Measurements from ENCODE around the gene PSTPIP2.
A peak's percentile ranks its signal among the peaks of the same experiment; 100 is the strongest.
"Not testable (repeated sequence)": the region's sequence is repeated elsewhere in the genome, so short reads cannot be mapped to it uniquely, and the experiment has no call there.

Gene PSTPIP2, protein sequence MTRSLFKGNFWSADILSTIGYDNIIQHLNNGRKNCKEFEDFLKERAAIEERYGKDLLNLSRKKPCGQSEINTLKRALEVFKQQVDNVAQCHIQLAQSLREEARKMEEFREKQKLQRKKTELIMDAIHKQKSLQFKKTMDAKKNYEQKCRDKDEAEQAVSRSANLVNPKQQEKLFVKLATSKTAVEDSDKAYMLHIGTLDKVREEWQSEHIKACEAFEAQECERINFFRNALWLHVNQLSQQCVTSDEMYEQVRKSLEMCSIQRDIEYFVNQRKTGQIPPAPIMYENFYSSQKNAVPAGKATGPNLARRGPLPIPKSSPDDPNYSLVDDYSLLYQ

DNA sequence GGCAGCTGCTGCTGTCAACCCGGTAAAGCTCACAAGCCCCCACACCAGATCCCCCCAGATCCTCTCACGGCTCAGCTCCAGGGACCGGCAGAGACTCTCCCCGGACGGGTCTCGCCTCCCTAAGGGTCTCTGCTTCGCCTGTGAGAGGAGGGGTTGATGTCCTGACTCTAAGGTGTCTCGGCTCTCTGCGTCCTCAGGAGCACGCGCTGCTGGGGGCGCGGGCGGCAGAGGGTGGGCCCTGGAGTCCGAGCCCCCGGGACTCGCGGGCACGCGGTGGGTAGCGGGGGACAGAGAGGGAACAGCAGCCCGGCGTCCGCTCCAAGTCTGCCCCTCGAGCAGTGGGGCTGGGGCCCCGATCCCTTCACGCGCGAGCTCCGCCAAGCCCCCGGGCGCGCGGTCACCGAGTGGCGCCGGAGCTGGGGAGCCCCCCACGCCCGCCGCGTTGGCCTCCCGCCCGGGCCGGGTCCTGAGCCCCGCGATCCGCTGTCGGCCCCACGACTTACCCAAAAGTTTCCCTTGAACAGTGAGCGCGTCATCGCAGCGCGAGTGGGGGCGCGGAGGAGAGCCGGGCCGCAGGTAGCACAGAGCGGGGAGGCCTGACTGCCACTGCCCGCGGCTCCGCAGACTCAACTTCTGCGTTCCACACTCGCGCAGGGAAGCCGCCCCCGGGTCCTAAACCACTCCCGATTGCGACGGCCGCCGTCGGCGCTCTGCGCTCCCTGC is at the start of gene PSTPIP2:
TSS of gene PSTPIP2 (minus strand) at position 608 of the 723 bp plus-strand sequence. CDS start at position 536, 72 bp downstream.
- DNase-seq, result peak in 1 of 2 experiments; percentile 15

DNA sequence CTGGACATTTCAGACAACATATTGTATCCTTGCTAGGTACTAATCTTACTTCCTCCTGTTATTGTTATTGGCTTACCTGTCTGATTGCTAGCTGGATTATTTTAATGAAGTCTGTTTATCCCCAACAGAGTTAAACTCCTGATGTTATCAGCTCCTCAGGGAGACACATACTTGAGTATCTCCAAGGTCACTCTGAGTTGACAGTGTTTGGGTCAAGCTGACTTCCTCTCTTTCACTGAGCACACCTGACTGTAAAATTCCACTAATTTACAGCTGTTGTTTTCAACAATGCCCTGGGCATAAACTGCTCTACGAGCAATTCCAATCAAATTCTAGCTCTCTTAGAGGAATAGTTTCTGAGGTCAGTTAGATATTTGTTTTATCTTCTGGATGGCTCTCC is 41.7 kb upstream of the PSTPIP2 start:
- DNase-seq, result no peak

DNA sequence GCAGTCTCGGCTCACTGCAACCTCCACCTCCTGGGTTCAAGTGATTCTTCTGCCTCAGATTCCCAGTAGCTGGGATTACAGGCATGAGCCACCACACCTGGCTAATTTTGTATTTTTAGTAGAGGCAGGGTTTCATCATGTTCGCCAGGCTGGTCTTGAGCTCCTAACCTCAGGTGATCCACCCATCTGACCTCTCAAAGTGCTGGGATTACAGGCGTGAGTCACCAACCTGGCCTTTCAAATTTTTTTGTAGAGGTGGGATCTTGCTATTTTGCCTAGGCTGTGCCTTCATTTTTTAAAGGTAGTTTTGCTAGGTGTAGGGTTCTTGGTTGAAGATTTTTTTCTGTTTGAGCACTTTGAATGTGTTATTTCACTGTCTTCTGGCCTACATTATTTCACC is 38.3 kb upstream of the PSTPIP2 start:
- no peak for DNase-seq

DNA sequence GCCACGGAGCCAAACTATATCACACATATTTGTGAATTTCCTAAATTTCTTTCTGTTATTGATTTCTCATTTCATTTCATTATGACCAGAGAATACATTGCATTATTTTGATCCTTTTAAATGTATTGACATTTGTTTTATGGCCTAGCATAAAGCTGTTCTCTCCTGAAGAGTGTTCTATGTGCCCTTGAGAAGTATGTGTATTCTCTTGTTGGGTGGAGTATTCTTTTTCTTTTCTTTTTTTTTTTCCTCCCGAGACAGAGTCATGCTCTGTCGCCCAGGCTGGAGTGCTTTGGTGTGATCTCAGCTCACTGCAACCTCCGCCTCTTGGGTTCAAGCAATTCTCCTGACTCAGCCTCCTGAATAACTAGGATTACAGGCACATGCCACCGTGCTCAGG is 37.3 kb upstream of the PSTPIP2 start:
- DNase-seq, result no peak

DNA sequence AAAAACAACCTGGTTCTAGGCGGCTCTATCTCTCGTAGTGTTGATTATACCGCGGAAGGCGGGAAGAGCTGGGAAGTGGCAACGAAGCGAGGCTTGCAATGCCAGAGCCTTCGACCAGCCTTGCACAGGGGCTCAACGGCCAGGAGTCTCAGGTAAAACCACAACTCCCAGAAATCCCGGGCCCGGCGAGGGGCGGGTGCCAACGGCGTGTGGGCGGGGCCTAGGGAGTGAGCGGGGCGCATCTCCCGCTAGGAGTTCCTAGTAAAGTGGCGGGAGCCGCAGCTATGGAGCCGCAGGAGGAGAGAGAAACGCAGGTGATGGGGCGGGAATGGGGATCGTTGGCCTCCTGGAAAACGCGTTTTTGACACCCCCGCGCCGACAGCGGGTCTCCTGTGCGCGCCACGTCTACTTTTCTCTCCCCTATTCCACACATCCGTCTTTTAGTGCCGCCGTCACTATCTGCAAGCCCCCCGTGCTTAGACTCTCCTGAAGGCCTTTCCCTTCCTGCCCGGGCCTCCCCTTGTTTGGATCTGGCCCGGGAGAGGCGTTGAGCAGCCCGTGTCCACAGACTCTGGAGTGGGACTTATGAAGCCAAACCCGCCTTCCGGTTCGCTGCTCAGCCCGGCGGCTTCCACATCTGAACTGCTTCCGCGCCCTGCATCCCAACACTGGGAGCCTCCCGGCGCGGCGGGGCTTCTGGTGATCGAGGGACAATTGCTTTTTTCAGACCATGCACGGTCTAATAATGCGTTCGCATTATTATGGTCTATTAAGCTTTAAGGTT is 32.3 kb upstream of the PSTPIP2 start, which contains the start of gene HAUS1:
TSS of gene HAUS1 (plus strand) at position 258 of the 784 bp plus-strand sequence. CDS start at position 285, 27 bp downstream.
- peak; percentile 89 to 94 for DNase-seq

DNA sequence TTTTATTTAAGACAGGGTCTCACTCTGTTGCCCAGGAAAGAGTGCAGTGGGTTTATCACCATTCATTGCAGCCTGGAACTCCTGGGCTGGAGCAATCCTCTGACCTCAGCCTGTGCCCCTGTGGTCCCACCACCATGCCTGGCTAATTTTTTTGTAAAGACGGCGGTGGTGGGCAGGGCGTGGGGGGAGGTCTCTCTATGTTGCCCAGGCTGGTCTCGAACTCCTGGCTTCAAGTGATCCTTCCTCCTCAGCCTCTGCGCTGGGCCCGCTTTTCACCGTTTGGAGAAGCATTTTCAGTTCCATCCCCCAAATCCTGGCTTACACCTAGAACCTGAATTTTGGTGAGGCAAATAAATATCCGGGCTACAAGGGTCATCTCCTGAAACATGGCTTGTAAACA is 27.4 kb upstream of the PSTPIP2 start:
- DNase-seq, result no peak

DNA sequence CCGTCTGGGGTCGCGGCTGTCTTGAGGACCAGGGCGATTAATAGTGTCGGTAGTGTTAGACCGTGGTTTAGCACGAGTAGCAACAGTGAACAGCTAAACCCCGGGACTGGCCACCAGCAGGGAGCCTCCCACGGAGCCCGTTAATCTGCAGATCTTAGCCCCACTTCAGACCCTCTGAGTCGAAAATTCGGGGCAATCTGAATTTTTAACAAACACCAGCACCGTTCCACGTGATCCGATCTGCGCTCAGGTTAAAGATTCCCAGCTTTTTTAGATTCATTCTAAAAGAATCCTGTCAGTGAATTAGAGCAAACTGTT is 26.5 kb upstream of the PSTPIP2 start:
- no peak for DNase-seq

DNA sequence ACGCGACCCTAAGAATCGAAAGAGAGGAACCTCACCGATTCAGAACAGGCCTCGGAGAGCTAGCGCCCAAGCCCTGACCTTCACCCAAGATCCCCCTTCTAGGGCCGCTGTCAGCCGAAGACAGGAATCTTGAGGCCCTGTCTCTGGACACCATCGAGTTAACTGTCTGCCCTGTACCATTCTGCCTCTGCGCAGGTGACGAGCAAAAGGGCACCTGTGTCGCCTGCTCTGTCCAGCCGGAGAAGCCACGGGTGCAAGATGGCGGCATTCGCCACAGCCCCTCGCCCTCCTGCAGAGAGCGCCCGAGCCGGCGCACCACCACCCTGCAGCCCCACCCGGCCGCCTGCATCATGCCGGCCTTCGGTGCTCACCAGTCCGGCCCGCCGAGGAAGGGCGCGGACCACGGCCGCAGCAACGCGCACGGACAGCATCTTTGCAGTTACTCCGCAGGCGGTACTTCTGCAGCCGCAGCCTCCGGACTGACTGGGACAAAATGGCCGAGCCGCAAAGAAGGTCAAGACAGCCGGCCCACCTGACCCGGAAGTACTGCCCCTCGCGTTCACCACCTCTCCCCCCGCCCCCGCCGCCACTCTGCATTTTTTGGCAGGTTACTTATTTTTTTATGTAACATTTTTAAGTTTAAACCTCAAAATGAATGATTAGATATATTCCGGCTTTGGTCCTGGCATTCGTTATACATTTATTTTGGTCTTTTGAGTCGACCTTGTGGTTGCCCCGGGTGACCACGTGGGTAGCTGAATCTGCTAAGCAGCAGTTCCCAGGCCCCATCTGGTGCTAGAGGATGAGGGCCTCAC is 25.9 kb upstream of the PSTPIP2 start, which contains the start of gene ATP5F1A:
TSS of gene ATP5F1A (minus strand) at position 496 of the 815 bp plus-strand sequence. CDS start at position 431, 65 bp downstream.
- DNase-seq, result peak; percentile 67 to 79

DNA sequence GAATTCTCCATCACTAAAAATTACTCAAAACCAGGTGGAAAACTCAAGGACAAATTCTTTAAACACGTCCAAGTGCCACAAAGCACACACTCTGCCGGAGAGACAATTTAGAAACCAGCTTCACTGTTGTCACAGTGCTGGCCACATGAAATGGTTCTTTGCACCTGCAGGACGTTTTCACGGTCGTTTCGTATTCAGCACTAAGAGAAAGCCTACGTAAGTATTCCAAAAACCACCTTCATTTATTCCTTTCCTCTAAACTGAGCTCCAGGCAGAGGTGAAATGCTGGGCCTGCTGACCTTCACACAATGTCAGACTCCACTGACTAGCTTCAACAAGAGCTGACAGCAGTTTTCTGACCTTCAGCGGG is 25.4 kb upstream of the PSTPIP2 start:
- no peak for DNase-seq

DNA sequence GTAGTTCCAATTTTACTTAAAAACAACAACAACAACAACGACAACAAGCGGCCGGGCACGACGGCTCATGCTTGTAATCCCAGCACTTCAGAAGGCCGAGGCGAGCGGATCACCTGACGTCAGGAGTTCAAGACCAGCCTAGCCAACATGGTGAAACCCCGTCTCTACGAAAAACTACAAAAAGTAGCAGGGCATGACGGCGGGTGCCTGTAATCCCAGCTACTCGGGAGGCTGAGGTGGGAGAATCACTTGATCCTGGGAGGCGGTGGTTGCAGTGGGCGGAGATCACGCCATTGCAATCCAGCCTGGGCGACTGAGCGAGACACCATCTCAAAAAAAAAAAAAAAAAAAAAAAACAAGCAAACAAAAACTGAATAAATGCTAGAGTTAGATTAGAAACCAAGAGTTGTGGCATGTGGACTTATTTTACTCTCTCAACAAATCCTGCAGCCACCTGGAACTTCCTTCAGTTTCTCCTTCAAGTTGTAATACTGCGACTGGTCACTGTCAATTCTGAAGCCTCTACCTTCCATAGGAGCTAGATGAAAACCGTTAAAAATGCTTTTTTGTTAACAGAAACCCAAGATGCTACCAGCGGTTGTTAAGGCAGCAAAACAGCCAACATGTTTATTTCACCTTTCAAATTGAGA is 24.7 kb upstream of the PSTPIP2 start:
- DNase-seq, result no peak

DNA sequence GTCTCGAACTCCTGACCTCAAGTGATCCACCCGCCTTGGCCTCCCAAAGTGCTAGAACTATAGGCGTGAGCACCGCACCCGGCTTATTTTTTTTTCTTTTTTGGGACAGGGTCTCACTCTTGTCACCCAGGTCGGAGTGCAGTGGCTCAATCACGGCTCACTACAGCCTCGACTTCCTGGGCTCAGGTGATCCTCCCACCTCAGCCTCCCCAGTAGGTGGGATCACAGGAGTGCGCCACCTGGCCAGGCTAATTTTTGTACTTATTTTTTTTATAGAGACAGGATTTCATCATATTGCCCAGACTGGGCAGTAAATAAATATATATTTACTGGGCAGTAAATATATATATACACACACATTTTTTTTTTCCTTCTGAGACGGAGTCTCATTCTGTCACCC is 23.5 kb upstream of the PSTPIP2 start:
- DNase-seq, result no peak

DNA sequence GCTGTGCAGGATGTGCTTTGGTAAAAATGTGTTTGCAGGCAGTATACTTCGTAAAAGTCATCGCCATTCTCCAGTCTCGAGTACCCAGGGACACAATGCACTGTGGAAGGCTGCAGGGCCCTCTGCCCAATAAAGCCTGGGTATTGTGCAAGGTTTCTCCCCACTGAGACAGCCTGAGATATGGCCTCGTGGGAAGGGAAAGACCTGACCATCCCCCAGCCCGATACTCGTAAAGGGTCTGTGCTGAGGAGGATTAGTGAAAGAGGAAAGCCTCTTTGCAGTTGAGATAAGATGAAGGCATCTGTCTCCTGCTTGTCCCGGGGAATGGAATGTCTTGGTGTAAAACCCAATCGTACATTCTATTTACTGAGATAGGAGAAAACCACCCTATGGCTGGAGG is 16.4 kb upstream of the PSTPIP2 start:
- not testable (repeated sequence) for DNase-seq

DNA sequence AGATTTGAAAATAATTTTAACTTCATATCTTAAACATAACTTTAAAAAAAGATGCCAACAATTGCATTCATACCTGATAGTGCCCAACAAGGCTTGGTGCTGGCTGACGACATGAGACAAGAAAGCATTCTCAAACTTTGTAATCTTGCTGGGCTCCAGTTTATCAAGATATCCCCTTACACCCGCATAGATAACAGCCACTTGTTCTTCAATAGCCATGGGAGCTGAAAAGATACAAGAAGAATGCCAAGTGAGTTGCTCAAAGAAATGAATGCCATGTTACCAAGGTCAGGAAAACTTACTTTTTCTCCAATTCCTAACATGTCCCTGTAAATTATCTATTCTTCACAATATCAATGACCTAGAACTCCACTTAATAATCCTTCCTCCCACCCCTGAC is 12.4 kb upstream of the PSTPIP2 start:
- no peak for DNase-seq

DNA sequence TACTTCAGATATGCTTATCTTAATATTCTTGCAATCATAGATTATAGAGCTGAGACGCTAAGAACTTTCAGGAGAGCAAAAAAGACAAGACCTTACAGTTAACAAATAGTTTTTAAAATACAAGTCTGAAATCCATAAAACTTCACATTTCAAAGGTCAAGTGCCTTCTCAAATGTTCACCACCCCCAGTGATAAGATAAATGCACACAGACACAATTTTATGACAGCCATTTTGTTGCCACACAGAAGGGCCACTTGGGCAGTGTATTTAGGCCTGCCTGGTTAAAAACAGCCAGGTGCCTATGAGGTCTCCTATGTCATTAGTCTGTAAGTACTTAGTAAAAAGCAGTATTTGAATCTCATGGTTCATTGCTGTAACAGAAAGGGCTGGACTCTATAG is 8.1 kb upstream of the PSTPIP2 start:
- no peak for DNase-seq

DNA sequence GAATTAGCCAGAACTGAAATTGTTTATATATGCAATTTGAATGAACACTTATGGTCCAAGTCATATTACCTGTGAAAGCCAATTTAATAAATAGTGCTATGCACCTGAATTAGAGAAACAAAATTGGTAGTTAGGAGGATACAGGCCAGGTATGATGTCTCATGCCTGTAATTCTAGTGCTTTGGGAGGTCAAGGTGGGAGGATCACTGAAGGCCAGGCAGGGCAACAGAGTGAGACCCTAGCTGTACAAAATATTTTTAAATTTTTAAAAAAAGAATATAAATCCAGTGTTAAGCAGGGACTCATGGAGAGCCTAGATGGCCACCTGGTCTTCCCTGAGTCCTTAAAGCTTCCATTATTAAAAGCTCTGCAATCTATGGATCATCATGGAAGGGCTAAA is 7.3 kb upstream of the PSTPIP2 start:
- DNase-seq, result no peak

DNA sequence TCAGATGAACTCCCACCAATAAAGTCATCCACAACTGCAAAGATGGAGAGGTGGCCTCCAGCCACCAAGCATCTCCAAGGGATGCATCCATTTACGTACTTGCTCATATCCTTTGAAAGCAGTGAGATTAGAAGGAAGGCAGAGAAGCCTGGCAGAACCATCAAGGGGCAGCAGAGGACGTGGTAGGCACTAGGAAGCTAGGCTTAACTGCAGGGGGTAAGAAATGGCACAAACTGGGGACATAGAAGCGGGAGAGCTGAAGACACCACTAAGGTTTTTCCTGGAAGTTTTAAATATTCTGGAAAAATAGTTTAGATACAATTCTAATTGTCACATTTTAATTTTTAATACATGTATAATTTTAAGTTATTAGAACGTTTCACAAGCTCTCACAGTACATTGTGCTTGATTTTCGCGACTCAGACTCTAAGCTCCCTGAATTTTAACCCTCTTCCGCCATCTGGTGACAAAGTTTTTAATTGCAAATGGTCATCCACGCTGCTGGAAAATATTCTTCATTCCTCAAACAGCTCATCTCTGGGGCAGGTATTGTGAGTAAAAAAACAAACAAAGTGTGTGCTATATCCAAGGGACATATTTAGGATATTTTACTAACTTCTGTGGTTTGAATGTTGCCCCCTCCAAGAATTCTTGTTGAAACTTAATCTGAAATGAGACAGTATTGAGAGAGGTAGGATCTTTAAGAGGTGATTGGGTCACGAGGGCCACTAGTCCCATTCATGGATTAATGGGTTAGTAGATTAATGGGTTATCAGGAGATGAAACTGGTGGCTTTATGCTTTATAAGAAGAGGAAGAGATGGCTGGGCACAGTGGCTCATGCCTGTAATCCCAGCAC is 1.6 kb upstream of the PSTPIP2 start:
- peak; percentile 55 to 60 for DNase-seq

DNA sequence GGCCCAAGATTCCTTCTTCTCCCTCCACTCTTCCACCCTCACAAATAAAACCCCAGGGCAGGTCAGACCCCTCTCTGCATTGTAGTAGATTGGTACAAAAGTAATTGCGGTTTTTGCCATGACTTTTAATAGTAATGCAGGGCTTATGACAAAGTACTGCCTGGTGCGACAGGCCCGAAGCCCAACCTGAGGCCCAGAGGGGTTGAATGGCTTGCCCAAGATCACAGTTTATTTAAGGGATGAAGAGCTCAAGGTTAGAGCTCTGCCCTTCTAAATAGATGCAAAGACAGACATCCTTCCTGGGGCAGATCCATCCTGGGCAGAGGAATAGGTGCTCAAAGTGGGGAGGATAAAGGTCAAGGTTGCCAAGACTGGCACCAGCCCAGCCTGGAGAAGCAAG is 899 bp upstream of the PSTPIP2 start:
- DNase-seq, result no peak

DNA sequence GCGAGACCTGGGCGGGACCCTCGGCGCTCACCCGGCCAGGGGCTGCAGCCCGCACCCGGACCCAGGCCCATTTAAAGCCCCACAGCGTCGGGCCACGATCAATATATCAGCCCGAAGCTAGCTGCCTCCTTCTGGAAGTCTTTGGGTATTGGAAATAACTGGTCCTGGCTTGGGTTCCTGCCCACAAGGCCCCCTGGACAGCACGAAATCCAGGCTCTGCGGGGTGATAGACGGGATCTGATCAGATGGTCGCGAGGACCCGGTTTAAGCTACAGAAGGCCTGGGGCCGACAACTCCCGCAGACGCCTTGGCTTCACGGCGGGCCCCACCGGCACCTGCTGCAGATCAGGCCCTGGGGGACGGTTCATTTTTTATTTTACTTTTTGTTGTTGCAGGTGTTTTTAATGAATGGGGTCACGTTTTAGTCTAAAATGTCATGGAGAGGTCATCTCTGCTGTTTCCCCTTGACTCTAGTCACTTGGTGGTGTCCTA is 362 bp upstream of the PSTPIP2 start:
- DNase-seq, result no peak

DNA sequence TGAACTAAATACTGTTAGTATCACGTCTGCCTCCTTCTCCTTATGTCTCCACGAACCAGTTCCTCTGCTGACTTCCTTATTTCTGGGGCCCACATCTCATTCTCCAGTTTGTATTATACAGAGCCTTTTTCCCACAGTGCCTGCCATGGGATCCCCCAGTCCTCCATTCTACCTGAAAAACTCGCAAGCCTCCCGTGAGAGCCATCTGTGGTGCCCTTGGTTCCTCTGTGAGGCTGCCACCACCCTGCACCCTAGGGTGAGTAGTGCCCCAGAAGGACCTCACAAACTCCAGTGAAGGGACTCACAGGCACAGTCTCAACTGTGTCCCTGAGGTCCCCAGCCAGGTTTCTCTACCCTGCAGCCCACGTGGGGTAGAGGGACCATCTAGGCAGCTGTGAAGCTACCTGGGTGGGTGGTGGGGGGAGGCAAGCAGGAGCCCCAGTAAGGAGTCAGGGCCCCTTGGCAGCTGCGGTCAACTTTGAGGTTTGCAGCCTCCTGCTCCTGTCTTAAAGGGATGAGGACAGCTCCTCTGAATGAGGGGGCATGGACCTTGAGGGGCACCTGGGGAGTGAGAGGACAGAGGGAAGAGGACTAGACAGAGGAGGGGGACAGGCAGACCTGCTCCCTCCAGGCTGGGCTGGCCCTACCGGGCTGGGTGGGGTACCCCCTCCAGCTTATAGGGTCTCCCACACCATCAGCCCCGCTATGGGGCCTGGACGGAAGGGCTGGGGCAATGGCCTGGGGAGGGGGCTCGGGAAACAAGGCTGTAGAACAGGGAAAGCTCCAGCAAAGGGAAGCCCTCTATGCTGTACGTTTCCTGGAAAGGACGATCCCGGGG is 1.0 kb downstream of the PSTPIP2 start:
- no peak for DNase-seq

DNA sequence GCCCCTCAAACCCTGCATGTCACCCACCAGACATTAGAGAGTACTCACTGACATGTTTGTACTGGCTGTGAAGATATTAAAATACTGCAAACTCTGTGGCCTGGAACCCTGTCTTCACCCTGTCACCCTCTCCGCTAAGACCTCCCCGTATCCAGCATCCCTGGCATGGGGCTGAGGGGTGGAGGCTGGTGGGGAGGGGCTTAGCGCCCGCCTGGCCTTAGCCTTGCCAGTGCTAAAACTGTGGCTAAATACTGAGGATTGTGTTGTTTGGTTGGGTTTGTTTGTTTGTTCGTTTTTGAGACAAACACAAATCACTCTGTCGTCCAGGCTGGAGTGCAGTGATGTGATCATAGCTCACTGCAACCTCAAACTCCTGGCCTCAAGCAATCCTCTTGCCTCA is 1.8 kb downstream of the PSTPIP2 start:
- no peak for DNase-seq

All from NCI-H2081 (cell line).